GM12875 (cell line): Measurements from ENCODE around the gene NCOA3.

Experiments
- H3K4me3 ChIP-seq: one replicate; pipeline ENCODE4 v1.5.1; 2011; ENCODE audit warnings: low read depth, low read length, control low read depth
- TF ChIP-seq, protein P1 (sequence below): IDR thresholded peaks from 2 replicates; pipeline ENCODE4 v1.5.1; 2011; ENCODE audit warnings: low read depth, mild to moderate bottlenecking, control low read depth, inconsistent platforms, low read length, moderate library complexity, borderline replicate concordance; ENCODE audit not compliant: insufficient read depth

NCOA3 gene

DNA sequence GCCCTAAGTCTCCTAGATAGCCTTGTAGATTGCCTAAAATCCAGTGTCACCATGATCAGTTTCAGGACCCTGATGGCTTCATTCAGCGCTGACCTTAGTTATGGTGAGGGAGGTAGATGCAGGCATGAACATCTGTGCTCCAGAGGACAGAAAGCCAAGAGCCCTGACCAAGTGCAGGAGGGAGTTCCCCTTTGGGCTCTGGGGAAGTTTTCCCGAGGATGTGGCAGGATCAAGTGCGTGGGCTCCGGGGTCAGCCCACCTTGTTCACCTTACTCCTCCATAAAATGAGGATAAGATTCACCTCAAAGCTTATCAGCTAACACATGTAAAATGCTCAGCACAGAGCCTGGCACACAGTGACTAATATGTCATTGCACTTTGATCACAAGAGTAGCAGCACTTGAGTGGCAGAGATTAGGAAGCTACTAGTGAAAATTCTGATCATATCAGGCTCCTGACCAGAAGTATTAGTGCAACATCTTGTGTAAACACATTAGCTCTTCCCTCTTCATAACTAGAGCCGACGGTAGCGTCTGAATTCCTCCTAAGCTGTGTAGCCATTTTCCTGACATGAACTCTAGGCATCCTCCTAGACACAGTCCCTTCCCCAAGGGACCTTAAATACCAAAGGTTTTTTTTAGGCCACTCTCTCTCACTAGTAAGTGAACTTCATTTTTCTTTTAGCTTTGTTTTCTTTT is 158.4 kb downstream of the NCOA3 start:
- H3K4me3 ChIP-seq: no peak overlapping the region
- TF ChIP-seq, protein P1, sequence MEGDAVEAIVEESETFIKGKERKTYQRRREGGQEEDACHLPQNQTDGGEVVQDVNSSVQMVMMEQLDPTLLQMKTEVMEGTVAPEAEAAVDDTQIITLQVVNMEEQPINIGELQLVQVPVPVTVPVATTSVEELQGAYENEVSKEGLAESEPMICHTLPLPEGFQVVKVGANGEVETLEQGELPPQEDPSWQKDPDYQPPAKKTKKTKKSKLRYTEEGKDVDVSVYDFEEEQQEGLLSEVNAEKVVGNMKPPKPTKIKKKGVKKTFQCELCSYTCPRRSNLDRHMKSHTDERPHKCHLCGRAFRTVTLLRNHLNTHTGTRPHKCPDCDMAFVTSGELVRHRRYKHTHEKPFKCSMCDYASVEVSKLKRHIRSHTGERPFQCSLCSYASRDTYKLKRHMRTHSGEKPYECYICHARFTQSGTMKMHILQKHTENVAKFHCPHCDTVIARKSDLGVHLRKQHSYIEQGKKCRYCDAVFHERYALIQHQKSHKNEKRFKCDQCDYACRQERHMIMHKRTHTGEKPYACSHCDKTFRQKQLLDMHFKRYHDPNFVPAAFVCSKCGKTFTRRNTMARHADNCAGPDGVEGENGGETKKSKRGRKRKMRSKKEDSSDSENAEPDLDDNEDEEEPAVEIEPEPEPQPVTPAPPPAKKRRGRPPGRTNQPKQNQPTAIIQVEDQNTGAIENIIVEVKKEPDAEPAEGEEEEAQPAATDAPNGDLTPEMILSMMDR: no peak

DNA sequence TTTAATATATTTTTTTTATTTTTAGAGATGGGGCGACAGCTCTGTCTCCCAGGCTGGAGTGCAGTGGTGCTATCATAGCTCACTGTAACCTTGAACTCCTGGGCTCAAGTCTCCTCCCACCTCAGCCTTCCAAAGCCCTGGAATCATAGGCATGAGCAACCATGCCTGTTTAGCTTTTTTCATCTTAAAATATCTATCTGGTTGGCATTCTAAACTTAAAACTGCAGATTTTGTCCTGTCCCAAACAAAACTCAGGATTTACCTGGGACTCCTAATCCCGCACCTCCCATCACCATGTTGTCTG is 158.9 kb downstream of the NCOA3 start:
- no peak overlapping the region for H3K4me3 ChIP-seq
- TF ChIP-seq, protein P1: no peak

DNA sequence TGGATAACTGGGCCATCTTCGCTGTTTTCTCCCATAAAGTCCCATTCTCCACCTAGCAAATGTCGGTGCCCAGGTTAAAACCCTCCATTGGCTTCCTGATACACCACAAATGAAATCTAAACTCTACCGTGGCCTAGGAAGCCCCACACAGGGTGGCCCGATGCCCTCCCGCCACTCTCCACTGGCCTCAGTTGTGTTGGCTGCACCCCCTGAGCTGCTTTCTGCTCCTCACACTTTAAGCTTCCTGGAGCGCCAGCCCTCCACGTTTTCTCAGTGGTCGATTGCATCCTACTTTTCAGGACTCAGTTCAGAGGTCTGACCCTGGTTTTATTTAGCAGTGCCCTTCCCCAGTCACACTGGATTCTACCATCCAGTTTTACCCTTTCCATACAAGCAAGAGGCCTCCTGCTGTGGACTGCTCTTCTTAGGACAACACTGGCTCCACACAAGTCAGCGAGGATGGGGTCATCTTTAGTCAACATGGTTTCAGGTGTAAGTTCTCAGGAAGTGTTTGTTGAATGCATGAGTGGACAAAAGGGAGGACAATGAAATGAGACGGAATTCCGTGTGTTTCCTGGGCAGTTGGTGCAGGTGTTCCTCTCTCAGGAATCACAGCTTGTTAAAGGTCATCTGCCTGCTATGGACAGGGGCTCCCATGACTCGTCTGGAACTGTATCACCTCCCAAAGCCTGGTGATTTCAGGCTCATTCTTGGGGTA is 159.5 kb downstream of the NCOA3 start:
- no peak overlapping the region for H3K4me3 ChIP-seq
- TF ChIP-seq, protein P1: no peak

DNA sequence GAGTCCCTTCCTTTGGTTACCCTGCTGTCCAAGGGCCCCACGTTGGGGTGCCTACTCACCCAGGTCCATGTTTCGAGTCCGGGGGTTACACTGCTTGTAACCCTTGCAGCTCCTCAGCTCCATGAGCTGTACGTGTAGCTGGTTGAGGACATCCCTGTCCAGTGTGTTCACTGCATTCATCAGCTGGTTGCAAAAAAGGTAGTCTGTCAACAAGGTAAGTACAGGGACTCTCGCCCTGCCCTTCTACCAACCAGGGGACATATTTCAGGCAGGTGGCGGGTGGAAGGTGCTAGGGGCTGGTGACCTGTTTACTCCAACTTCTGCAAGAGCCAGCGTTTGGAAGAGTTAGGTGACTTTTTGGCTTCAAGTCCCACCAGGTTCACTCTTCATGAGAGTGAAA is 160.0 kb downstream of the NCOA3 start:
- TF ChIP-seq, protein P1: no peak

DNA sequence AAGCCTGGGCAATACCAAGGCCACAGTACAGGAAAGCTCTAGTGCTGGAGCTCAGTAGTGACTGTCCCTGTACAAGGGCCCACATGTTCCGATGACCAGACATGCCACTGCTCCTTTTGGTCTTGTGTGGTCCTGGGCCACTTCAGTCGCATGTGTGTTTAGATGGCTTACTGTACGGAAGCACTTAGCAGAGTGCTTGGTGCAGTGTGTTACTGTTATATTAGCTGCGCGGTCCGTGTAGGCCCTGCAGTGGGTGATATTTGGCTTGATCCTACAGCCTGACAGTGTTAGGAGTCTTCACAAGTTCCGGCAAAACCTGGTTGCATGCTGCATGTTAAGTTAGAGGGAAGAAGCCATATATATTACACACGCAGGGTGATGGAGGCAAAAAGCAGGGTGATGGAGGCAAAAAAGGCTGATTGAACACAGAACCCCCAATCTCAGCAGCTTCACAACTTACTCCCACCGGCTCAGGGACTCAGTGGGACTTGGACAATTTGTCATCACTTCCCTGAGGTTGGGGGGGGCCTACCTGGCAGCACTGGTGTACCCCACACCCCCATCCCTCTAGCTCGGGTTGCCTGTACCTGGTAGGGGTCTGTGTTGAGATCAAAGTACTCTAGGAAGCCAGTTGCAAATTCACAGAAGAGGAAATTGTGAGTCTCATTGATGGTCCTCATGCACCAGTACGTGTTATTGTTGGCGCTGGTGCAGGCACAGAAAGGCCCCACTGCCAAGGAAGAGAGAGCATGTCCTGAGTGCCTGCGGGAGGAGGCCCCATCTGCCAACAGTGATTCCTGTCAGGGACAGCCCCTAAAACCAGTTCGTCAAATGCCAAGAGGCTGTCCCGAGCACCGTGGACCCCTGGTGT is 161.0 kb downstream of the NCOA3 start:
- TF ChIP-seq, protein P1: no peak
- no peak overlapping the region for H3K4me3 ChIP-seq

More for the DNA sequence above, 160.0 kb downstream of the NCOA3 start:
- no peak overlapping the region for H3K4me3 ChIP-seq

DNA sequence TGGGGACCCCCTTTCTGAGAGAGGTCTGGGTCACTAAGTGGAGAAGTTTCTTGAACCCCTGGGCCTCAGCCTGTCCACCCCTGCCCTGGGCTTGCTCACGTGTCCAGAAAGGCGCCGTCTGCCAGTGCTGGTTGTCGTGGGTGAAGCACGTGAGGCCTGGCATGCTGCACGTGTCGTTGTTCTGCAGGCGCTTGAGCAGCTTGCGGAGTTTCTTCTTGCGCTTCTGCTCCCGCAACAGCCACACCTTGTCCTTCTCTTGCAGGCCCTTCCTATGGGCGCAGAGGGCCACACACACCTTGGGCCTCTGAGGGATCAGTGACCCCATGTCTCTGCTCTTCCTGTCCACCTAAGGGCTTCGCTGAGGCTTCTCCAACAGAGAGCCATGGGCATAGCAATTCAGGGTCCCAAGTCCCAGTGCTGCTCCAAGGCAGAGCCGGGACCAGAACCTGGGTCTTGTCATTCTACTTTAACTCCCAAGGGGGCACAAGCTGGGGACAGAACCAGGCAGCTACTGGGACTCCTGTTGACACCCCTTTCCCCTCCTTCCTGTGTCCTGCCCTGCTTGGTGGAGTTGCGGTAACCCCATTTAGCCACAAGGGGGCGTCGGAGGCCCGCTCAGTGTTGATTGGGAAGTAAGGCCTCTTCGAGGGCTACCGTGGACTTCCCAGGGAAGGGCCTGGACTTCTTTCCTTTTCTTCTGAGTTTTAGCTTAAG is 161.8 kb downstream of the NCOA3 start:
- H3K4me3 ChIP-seq: no peak overlapping the region

More for the DNA sequence above, 161.8 kb downstream of the NCOA3 start:
- TF ChIP-seq, protein P1: peak; percentile 95
